AG20443 (cell line): ENCODE results near the gene SAMSN1.

ENCODE experiments used
- DNase-seq: peaks from one replicate; pipeline ENCODE4 v3.0.0; 2012; ENCODE audit warnings: low spot score, mixed read lengths

The SAMSN1 gene

DNA sequence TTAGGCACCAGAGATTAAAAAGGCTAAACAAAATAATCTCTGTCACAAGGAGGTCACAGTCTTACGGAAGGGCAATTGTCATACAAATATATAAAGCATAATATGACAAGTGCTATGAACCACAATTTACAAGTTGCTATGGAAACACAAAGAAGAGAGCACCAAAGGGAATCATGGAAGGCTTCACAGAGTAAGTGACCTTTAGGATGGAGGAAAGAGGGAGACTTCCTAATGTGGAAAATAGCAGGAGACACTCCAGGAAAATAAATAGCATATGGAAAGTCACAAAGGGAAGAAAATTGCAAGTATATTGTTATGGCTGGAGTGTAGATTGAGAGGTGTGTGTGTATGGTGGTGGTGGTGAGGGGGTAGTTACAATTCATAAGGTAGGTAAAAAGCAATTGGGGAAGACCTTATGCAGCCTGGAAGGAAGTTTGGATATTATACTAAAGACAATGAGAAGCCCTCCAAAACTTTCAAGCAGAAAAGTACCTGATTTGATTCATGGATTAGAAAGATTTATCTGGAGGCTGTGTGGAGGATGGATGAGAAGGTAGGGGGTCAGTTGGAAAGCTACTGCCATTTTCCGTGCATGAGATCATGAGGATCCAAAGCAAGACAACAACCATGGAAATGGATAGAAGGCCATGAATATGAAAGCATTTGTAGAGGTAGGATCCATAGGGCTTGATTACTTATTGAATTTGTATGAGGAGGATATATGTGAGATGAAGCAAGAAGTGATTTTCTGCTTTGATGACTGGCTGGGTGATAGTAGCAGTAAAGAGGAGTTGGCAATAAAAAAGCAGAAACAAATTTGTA is 61.7 kb downstream of the SAMSN1 start:
- no peak for DNase-seq

DNA sequence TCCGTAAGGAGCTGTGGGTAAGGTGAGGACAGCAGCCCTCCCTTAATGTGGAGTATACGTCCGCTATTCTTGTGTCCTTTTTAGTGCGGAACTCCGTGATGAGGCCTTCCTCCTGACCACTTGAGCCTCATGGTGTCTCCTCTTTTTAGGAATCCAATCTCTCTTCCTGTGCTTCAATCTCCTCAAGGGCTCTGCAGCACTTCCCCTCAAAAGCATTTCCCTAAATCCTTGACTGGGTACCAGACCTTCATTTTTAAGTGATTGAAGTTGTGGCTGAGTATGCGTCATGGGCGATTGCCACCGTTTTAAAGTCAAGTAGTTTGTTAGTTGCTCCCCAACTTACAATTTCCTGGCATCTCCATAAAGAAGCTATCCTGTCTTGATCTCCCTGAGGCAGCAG is 62.8 kb downstream of the SAMSN1 start:
- no peak for DNase-seq

- DNase-seq = no peak
Measured at GRCh38 chr21:14482165-14482564, 64.0 kb downstream of the SAMSN1 start.

DNA sequence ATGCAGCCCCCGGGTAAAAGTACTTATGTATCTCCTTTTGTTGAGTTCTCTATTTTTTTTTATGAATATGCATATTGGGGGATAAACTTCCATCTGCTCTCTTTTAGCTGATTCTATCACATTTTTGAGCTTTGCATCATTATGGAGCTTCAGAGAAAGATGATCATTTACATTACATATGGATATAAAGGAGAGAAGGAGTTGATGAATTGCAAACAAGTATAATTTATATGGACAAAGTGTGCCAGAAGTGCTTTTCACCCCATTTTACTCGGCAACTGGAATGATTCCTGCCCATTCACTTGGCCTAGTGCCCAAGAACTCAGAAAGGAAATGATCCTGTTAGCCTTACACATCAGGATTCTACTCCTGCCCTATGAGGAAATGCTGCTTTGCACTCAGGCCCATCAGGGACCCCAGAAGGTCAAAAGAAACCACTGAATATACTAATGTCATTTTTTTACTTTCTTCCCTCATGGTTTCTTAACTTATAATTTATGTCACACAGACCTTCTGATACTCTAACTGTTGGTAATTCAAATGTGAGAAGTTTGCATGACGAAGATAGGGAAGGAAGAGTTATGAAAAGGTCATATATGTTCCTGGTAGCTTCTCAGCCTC is 65.6 kb downstream of the SAMSN1 start:
- no peak for DNase-seq

GRCh38 chr21:14479241-14479786 is 66.8 kb downstream of the SAMSN1 start:
- no peak for DNase-seq

DNA sequence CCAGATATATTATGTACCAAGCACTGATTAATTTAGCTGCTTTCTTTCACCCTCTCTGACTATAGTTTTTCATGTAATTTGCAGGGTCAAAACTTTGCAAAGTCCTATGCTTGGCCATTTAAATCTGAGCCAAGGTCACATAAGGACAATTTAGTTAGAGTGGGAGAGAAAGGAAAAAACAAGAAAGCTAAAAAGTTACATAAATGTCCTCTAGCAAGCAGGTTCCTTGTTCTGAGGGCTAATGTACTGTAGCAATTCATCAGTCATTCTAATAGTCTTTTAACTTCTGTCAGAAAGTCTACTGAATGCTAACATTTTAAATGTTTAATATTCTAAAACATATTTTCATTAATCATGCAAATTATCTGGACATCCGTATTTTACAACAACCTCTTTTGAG is 68.3 kb downstream of the SAMSN1 start:
- DNase-seq = no peak

DNA sequence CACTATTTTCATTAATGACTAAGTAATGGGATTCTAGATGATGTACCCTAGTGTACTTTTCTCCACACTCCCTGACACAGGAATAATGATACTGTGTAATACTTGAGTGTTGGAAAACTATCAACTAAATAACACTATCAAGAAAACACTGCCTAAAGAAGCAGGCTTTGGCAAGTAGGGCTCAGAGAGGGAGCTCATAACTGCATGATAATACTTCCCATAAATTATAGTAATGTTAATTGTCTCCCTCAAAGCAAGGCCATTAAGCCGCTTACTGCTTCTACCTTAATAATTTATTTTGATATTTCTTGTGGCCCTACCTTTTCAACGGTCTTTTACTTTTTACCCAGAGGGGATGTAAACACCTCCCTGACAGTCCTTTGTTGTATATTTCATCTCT is 69.0 kb downstream of the SAMSN1 start:
- DNase-seq = no peak

GRCh38 chr21:14474995-14475394 is 71.1 kb downstream of the SAMSN1 start:
- DNase-seq = no peak

DNA sequence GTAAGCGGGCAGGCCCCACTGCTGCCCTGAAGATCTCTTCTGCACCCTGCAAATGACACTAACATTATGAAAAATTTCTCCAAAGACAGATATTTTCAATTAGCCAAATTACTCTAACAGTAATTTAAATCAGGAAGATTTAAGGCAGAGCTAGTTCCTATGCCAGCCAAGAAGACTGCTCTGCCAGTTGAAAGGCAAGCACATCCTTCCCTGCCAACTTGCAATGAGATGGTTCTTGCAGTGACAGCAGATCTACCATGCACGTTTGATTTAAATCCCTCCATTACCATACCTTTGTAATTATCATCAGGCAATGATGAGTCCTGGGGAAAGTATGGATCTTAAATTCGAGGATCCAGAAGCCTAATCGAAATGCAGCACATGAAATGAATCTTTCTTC is 76.5 kb downstream of the SAMSN1 start:
- DNase-seq = no peak

GRCh38 chr21:14466715-14467114 is 79.4 kb downstream of the SAMSN1 start:
- no peak for DNase-seq

DNA sequence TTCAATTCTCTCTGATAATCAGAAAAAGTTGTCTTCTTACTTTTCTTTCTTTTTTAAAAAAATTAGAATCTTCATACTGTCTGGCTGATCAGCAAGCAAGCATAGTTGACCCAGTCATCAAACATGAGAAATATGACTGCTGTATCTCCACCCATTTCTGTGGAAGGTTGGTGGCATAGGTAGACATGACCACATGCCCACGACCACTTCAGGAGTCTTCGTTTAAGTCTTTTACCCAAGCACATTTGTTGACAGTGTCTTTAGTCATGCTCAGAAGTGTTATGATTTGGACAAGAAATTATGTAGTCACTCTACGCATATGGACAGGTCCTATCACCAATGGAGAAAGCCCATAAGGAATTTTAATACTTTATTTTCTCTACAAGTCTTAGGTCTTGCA is 88.4 kb downstream of the SAMSN1 start:
- no peak for DNase-seq

DNA sequence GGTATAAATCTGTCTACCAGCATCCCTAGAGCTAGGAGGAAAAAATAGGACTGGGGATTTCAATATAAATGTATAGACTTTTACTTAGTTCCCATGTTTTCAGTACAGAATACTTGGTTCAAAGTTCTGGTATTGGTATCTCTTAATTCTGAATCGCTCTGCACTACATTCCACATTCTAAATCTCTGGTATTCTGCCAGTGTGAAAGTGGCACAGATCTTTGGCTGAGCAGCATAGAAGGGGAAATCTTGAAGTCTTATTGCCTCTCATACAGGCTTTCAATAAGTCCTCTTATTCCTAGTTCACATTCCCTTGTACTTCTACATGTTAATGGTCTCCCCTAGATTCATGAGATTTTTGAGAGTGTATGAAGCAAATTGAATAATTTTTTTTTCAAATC is 89.2 kb downstream of the SAMSN1 start:
- DNase-seq = no peak

GRCh38 chr21:14454016-14455009 is 91.8 kb downstream of the SAMSN1 start:
- DNase-seq = no peak

GRCh38 chr21:14453339-14454015 is 92.6 kb downstream of the SAMSN1 start:
- DNase-seq = no peak

DNA sequence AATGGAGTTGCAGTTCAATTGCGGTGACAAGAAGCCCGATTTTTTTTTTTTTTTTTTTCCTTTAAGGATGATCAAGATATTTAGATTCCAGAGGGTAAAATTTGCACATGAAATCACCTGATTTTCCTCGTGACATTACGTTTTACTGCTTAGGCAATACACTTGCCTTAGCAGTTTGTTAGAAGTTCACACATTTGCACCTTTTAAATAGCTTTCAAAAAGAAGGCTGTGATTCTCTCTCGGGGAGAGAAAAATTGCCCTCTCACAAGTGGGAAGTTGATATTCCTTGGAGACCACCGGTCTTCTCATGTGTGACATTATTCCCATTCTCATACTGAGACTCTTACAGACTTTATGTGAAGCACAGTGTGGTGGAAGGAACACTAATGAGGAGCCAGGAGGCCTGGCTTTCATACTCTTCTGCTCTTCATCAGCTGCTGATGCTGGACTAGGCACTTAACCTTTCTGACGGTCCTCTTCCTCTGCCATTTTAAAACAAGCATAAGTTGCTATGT is 93.3 kb downstream of the SAMSN1 start:
- no peak for DNase-seq

- no peak for DNase-seq
Measured at GRCh38 chr21:14452031-14452726, 93.9 kb downstream of the SAMSN1 start.

- DNase-seq = no peak
Measured at GRCh38 chr21:14451546-14451945, 94.6 kb downstream of the SAMSN1 start.

GRCh38 chr21:14448784-14449183 is 97.3 kb downstream of the SAMSN1 start:
- no peak for DNase-seq

DNA sequence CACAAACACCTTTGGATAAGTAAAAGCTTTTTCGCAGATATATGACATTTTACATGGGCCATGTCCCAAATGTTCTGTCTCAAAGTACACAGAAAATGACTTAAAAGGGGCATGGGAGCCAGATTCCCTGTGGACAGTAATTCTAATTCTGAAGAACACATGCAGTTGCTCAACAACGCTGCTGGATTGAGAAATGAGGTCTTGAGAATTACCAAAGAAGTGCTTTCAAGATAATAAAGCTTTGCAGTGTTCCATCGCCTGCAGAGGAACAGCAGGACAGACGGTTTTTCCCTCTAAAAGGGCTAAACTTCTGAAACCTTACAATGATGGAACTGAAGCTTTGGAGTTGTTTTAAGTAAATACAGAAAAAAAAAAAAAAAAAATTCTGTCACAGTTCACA is 107.9 kb downstream of the SAMSN1 start:
- no peak for DNase-seq

- no peak for DNase-seq
Measured at GRCh38 chr21:14435423-14435822, 110.7 kb downstream of the SAMSN1 start.
